SK-N-SH (cell line): Measurements from ENCODE around the gene ACP6.
"Not testable (repeated sequence)": the region's sequence is repeated elsewhere in the genome, so short reads cannot be mapped to it uniquely, and the experiment has no call there.

Experiments used
- GABPA ChIP-seq: IDR thresholded peaks from 2 replicates; pipeline ENCODE4 v1.4.0; 2012; ENCODE audit warnings: low read depth, mild to moderate bottlenecking
- RCOR1 ChIP-seq: fragments of 150-350 bp; IDR thresholded peaks from 2 replicates; pipeline ENCODE4 v1.6.1; 2017; ENCODE audit warnings: antibody characterized with exemption, low read length
- RFX5 ChIP-seq: IDR thresholded peaks from 2 replicates; pipeline ENCODE4 v1.6.1; 2012; ENCODE audit warnings: mild to moderate bottlenecking, improper control_type of control experiment, low read length
- TCF12 ChIP-seq: IDR thresholded peaks from 2 replicates; pipeline ENCODE4 v1.4.0; 2012
- TF ChIP-seq, protein P1 (sequence below): fragments of 200-600 bp; sonication (generic); IDR thresholded peaks from 2 replicates; pipeline ENCODE4 v1.6.1; 2017; ENCODE audit warnings: antibody characterized with exemption, mild to moderate bottlenecking, moderate library complexity
- TF ChIP-seq, protein P2 (sequence below): IDR thresholded peaks from 2 replicates; pipeline ENCODE4 v1.4.0; 2012; ENCODE audit warnings: low read depth, borderline replicate concordance

DNA sequence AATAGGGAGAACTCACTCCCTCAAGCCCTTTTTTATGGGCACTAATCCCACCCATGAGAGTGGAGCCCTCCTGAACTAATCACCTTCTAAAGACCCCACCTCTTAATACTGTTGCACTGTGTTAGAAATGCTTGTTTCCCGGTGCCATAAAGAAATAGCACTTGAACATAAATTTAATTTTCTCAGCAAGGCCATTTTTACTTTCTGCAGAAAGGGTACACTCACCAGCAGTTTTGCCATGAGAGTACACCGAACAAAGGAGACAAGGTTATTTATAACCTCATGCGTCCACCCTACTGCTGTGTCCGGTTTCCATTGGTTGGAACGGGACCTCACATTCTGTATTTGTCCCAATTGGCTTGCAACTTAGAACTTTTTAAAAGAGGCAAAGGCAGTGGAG, 7.4 kb upstream of the ACP6 start:
- TF ChIP-seq, protein P1, sequence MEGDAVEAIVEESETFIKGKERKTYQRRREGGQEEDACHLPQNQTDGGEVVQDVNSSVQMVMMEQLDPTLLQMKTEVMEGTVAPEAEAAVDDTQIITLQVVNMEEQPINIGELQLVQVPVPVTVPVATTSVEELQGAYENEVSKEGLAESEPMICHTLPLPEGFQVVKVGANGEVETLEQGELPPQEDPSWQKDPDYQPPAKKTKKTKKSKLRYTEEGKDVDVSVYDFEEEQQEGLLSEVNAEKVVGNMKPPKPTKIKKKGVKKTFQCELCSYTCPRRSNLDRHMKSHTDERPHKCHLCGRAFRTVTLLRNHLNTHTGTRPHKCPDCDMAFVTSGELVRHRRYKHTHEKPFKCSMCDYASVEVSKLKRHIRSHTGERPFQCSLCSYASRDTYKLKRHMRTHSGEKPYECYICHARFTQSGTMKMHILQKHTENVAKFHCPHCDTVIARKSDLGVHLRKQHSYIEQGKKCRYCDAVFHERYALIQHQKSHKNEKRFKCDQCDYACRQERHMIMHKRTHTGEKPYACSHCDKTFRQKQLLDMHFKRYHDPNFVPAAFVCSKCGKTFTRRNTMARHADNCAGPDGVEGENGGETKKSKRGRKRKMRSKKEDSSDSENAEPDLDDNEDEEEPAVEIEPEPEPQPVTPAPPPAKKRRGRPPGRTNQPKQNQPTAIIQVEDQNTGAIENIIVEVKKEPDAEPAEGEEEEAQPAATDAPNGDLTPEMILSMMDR: not testable (repeated sequence)
- TF ChIP-seq TCF12, RFX5, RCOR1, GABPA: not testable (repeated sequence)
- TF ChIP-seq, protein P2, sequence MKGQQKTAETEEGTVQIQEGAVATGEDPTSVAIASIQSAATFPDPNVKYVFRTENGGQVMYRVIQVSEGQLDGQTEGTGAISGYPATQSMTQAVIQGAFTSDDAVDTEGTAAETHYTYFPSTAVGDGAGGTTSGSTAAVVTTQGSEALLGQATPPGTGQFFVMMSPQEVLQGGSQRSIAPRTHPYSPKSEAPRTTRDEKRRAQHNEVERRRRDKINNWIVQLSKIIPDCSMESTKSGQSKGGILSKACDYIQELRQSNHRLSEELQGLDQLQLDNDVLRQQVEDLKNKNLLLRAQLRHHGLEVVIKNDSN: not testable (repeated sequence)
